Body of pancreas (tissue), 4 donors: ENCODE measurements around the gene RPRD1B.

ENCODE experiments used
- CTCF ChIP-seq, 7 experiments: fragments of 450-650 bp in 4 of 7; fragments of 200-600 bp in 3 of 7; sonication (generic) in 3 of 7; IDR thresholded peaks; one replicate each; pipeline ENCODE4 v1.5.1; 2016 to 2019; ENCODE audit warnings: antibody characterized with exemption in 7 of 7
- POLR2A ChIP-seq, 3 donors: fragments of 450-650 bp; IDR thresholded peaks; one replicate each; pipeline ENCODE4 v1.6.1; 2016; ENCODE audit warnings: antibody characterized with exemption in 3 of 3, mild to moderate bottlenecking in 2 of 3

GRCh38 chr20:38109591-38110524 is 76.3 kb downstream of the RPRD1B start:
- no peak for TF ChIP-seq CTCF (IDR thresholded peaks at IDR 0.05)
- TF ChIP-seq POLR2A (IDR thresholded peaks at IDR 0.05), result no peak
